ENCODE measurements around the gene LIN7B. TPM values are rescaled to one million over a fixed set of nuclear protein-coding genes. Genes with fewer than 3 reads are reported as not detected.

Gene LIN7B
- total RNA-seq, 1 donor: 6.5 TPM

- peak overlapping the region; percentile 61 for H3K4me3 ChIP-seq (ENCODE audit: low read depth, low read length)
- TF ChIP-seq CTCF (IDR thresholded peaks at IDR 0.05; ENCODE audit: insufficient read depth, low read depth, low read length): no peak
- no peak for DNase-seq (ENCODE audit: low read depth)
Measured at GRCh38 chr19:49128545-49129237, 14.5 kb downstream of the LIN7B start.

- H3K4me3 ChIP-seq (ENCODE audit: low read depth, low read length): peak overlapping the region; percentile 61
- DNase-seq (ENCODE audit: low read depth): peak; percentile 36
- no peak for TF ChIP-seq CTCF (IDR thresholded peaks at IDR 0.05; ENCODE audit: insufficient read depth, low read depth, low read length)
Measured at GRCh38 chr19:49129238-49129583, 15.0 kb downstream of the LIN7B start.

GRCh38 chr19:49130325-49130724 is 16.2 kb downstream of the LIN7B start:
- no peak for DNase-seq (ENCODE audit: low read depth)
- TF ChIP-seq CTCF (IDR thresholded peaks at IDR 0.05; ENCODE audit: insufficient read depth, low read depth, low read length): no peak

GRCh38 chr19:49132974-49133609 is 18.9 kb downstream of the LIN7B start:
- H3K4me3 ChIP-seq (ENCODE audit: low read depth, low read length): peak overlapping the region; percentile 44
- no peak for DNase-seq (ENCODE audit: low read depth)
- no peak for TF ChIP-seq CTCF (IDR thresholded peaks at IDR 0.05; ENCODE audit: insufficient read depth, low read depth, low read length)

More at GRCh38 chr19:49130325-49130724, 16.2 kb downstream of the LIN7B start:
- no peak overlapping the region for H3K4me3 ChIP-seq (ENCODE audit: low read depth, low read length)

GRCh38 chr19:49133621-49134454 is 19.7 kb downstream of the LIN7B start:
- DNase-seq (ENCODE audit: low read depth): peak; percentile 63
- H3K4me3 ChIP-seq (ENCODE audit: low read depth, low read length): peak overlapping the region; percentile 44

GRCh38 chr19:49135686-49136085 is 21.5 kb downstream of the LIN7B start:
- no peak for DNase-seq (ENCODE audit: low read depth)
- H3K4me3 ChIP-seq (ENCODE audit: low read depth, low read length): no peak overlapping the region
- no peak for TF ChIP-seq CTCF (IDR thresholded peaks at IDR 0.05; ENCODE audit: insufficient read depth, low read depth, low read length)

More at GRCh38 chr19:49133621-49134454, 19.7 kb downstream of the LIN7B start:
- TF ChIP-seq CTCF (IDR thresholded peaks at IDR 0.05; ENCODE audit: insufficient read depth, low read depth, low read length): no peak

All from fibroblast of villous mesenchyme (primary cell).